ENCODE data around the gene DENND1C. TPM values are rescaled to one million over a fixed set of nuclear protein-coding genes. Genes with fewer than 3 reads are reported as not detected.

DENND1C gene
- total RNA-seq, 1 experiment from 2014 or later = 1.1 TPM

- Histone ChIP-seq H3K36me3 (replicated peaks; ENCODE audit: control insufficient read depth, insufficient read depth, low read length) (peaks cover 47% of the 10 kb centered on the region), H3K4me3 (ENCODE audit: insufficient read depth, low read depth, low read length) (no peak overlapping the region), H3K27me3 (ENCODE audit: control insufficient read depth, insufficient read depth, low read length) (no peaks in the 10 kb centered on the region)
- DNase-seq = no peak
Measured at GRCh38 chr19:6421075-6422014, 60.2 kb downstream of the DENND1C start.

- no peaks in the 10 kb centered on the region for H3K27me3 ChIP-seq (ENCODE audit: control insufficient read depth, insufficient read depth, low read length)
- peaks cover 56% of the 10 kb centered on the region for H3K36me3 ChIP-seq (replicated peaks; ENCODE audit: control insufficient read depth, insufficient read depth, low read length)
- DNase-seq = no peak
- no peak overlapping the region for H3K4me3 ChIP-seq (ENCODE audit: insufficient read depth, low read depth, low read length)
Measured at GRCh38 chr19:6418562-6418932, 63.0 kb downstream of the DENND1C start.

- Histone ChIP-seq H3K27me3 (ENCODE audit: control insufficient read depth, insufficient read depth, low read length) (no peaks in the 10 kb centered on the region), H3K4me3 (ENCODE audit: insufficient read depth, low read depth, low read length) (no peak overlapping the region), H3K36me3 (replicated peaks; ENCODE audit: control insufficient read depth, insufficient read depth, low read length) (peaks cover 56% of the 10 kb centered on the region)
- DNase-seq = peak; percentile 90
Measured at GRCh38 chr19:6417713-6418561, 63.6 kb downstream of the DENND1C start.

Other genes with a start within 250 kb of the DENND1C start
- 16.1 and 17.3 TPM in 2 replicates for gene MLLT1, start 201.8 kb downstream of the DENND1C start, total RNA-seq (2014; rRNA removed; shearing (Covaris generic))
- not detected in 2 replicates for gene ACER1, start 148.2 kb downstream of the DENND1C start, total RNA-seq (2014; rRNA removed; shearing (Covaris generic))
- gene CLPP, start 120.3 kb downstream of the DENND1C start, total RNA-seq (2014; rRNA removed; shearing (Covaris generic)) = 90.1 and 95.6 TPM in 2 replicates
- 74.3 and 90.4 TPM in 2 replicates for gene ALKBH7, start 109.0 kb downstream of the DENND1C start, total RNA-seq (2014; rRNA removed; shearing (Covaris generic))
- 1.4 and 1.7 TPM in 2 replicates for gene PSPN, start 105.9 kb downstream of the DENND1C start, total RNA-seq (2014; rRNA removed; shearing (Covaris generic))
- 53.6 and 59.9 TPM in 2 replicates for gene GTF2F1, start 88.6 kb downstream of the DENND1C start, total RNA-seq (2014; rRNA removed; shearing (Covaris generic))
- 223 and 266 TPM in 2 replicates for gene KHSRP, start 57.0 kb downstream of the DENND1C start, total RNA-seq (2014; rRNA removed; shearing (Covaris generic))
- 0.11 and 1.2 TPM in 2 replicates for gene SLC25A41, start 48.0 kb downstream of the DENND1C start, total RNA-seq (2014; rRNA removed; shearing (Covaris generic))
- 25.9 and 31.6 TPM in 2 replicates for gene SLC25A23, start 22.0 kb downstream of the DENND1C start, total RNA-seq (2014; rRNA removed; shearing (Covaris generic))
- 4.9 and 5.5 TPM in 2 replicates for gene CRB3, start 17.5 kb downstream of the DENND1C start, total RNA-seq (2014; rRNA removed; shearing (Covaris generic))
- 1.4 and 2.9 TPM in 2 replicates for gene TUBB4A, start 20.5 kb upstream of the DENND1C start, total RNA-seq (2014; rRNA removed; shearing (Covaris generic))
- 1.3 and 2.6 TPM in 2 replicates for gene TNFSF9, start 49.2 kb upstream of the DENND1C start, total RNA-seq (2014; rRNA removed; shearing (Covaris generic))
- 3.6 TPM in 1 of 2 replicates, not detected in the other for gene CD70, start 109.4 kb upstream of the DENND1C start, total RNA-seq (2014; rRNA removed; shearing (Covaris generic))
- 0.14 TPM in 1 of 2 replicates, not detected in the other for gene TNFSF14, start 188.4 kb upstream of the DENND1C start, total RNA-seq (2014; rRNA removed; shearing (Covaris generic))
- gene C3, start 238.9 kb upstream of the DENND1C start, total RNA-seq (2014; rRNA removed; shearing (Covaris generic)) = 13.4 and 20.2 TPM in 2 replicates